ENCODE data around the gene SEMA4F. TPM values are rescaled to one million over a fixed set of nuclear protein-coding genes. Genes with fewer than 3 reads are reported as not detected.

The SEMA4F gene
- polyA plus RNA-seq, 3 donors = 0.16 to 0.44 (median 0.43) TPM

GRCh38 chr2:74676331-74676730, 22.3 kb downstream of the SEMA4F start:
- H3K36me3 Mint-ChIP-seq = no peaks in the 10 kb centered on the region
- intact Hi-C loops (cut with micrococcal nuclease) = no loop called here
- H3K27me3 ChIP-seq (ENCODE audit: control insufficient read depth in 2 of 2, insufficient read depth in 2 of 2, low read length in 2 of 2) = no peaks in the 10 kb centered on the region
- no peaks in the 10 kb centered on the region for H3K9me3 ChIP-seq (replicated peaks in 1 of 2; ENCODE audit: control insufficient read depth in 1 of 2, insufficient read depth in 1 of 2, low read length in 2 of 2)
- no peaks in the 10 kb centered on the region for H3K36me3 ChIP-seq (replicated peaks in 1 of 2; ENCODE audit: control insufficient read depth in 1 of 2, insufficient read depth in 2 of 2, low read length in 2 of 2)
- no peak overlapping the region for H2AFZ ChIP-seq (ENCODE audit: insufficient read depth, low read depth, low read length, poor library complexity, severe bottlenecking)
- H3K9me3 Mint-ChIP-seq = peaks cover 0 to 3% (median 0%) of the 10 kb centered on the region in 7 donors
- no peak overlapping the region for H3K27ac ChIP-seq (ENCODE audit: low read depth in 1 of 2, low read length in 2 of 2)
- H3K4me1 ChIP-seq (ENCODE audit: control insufficient read depth in 1 of 2, insufficient read depth in 2 of 2, low read length in 2 of 2) = no peaks in the 10 kb centered on the region
- H4K20me1 ChIP-seq (ENCODE audit: insufficient read depth, low read length) = no peaks in the 10 kb centered on the region
- no peaks in the 10 kb centered on the region for H3K79me2 ChIP-seq (ENCODE audit: insufficient read depth, low read length)
- H3K4me1 Mint-ChIP-seq = peaks cover 7% of the 10 kb centered on the region
- no peak for TF ChIP-seq CTCF (IDR thresholded peaks at IDR 0.05)
- H3K4me3 Mint-ChIP-seq = no peak overlapping the region
- peak in 1 of 3 donors; percentile 2 for DNase-seq
- 90% methylated on average over 3 of the region's 4 CpGs for WGBS (ENCODE audit: insufficient coverage)
- H3K4me2 ChIP-seq (replicated peaks; ENCODE audit: extremely low read depth, low read length, poor library complexity, severe bottlenecking) = no peak overlapping the region
- no peak overlapping the region for H3K27ac Mint-ChIP-seq
- H3K27me3 Mint-ChIP-seq (ENCODE audit: low read depth in 3 of 3) = peaks cover 0 to 1% (median 1%) of the 10 kb centered on the region in 3 donors
- H3K9ac ChIP-seq (ENCODE audit: insufficient read depth, low read length, poor library complexity, severe bottlenecking) = no peak overlapping the region
- H3K4me3 ChIP-seq (replicated peaks in 1 of 3; ENCODE audit: low read depth in 2 of 3, low read length in 3 of 3) = no peak overlapping the region

GRCh38 chr2:74679615-74680014, 25.6 kb downstream of the SEMA4F start:
- H3K4me1 ChIP-seq (ENCODE audit: control insufficient read depth in 1 of 2, insufficient read depth in 2 of 2, low read length in 2 of 2) = no peaks in the 10 kb centered on the region
- no peak overlapping the region for H3K4me3 ChIP-seq (replicated peaks in 1 of 3; ENCODE audit: low read depth in 2 of 3, low read length in 3 of 3)
- Mint-ChIP-seq H3K9me3 (peaks cover 0 to 3% (median 0%) of the 10 kb centered on the region in 7 donors), H3K4me1 (peaks cover 7% of the 10 kb centered on the region), H3K4me3 (no peak overlapping the region), H3K27ac (no peak overlapping the region), H3K36me3 (no peaks in the 10 kb centered on the region), H3K27me3 (ENCODE audit: low read depth in 3 of 3) (no peaks in the 10 kb centered on the region)
- WGBS (ENCODE audit: insufficient coverage) = 95% methylated on average over 12 of the region's 15 CpGs
- H3K79me2 ChIP-seq (ENCODE audit: insufficient read depth, low read length) = no peaks in the 10 kb centered on the region
- TF ChIP-seq CTCF (IDR thresholded peaks at IDR 0.05) = no peak
- no peaks in the 10 kb centered on the region for H4K20me1 ChIP-seq (ENCODE audit: insufficient read depth, low read length)
- no peak overlapping the region for H3K27ac ChIP-seq (ENCODE audit: low read depth in 1 of 2, low read length in 2 of 2)
- no peaks in the 10 kb centered on the region for H3K9me3 ChIP-seq (replicated peaks in 1 of 2; ENCODE audit: control insufficient read depth in 1 of 2, insufficient read depth in 1 of 2, low read length in 2 of 2)
- no peak overlapping the region for H3K9ac ChIP-seq (ENCODE audit: insufficient read depth, low read length, poor library complexity, severe bottlenecking)
- DNase-seq = no peak
- H3K27me3 ChIP-seq (ENCODE audit: control insufficient read depth in 2 of 2, insufficient read depth in 2 of 2, low read length in 2 of 2) = no peaks in the 10 kb centered on the region
- H2AFZ ChIP-seq (ENCODE audit: insufficient read depth, low read depth, low read length, poor library complexity, severe bottlenecking) = no peak overlapping the region
- no peak overlapping the region for H3K4me2 ChIP-seq (replicated peaks; ENCODE audit: extremely low read depth, low read length, poor library complexity, severe bottlenecking)
- H3K36me3 ChIP-seq (replicated peaks in 1 of 2; ENCODE audit: control insufficient read depth in 1 of 2, insufficient read depth in 2 of 2, low read length in 2 of 2) = no peaks in the 10 kb centered on the region
- intact Hi-C loops (cut with micrococcal nuclease) = loop anchor here in 1 of 2 donors (10.0 kb wide), 1 partner anchor 725 kb away; no protein-coding TSS in a partner anchor

Data from CD14-positive monocyte (primary cell).